Stimulated activated CD4-positive, alpha-beta T cell treated with anti-CD3 and anti-CD28 coated beads, TNF-alpha, amount 100 ng/mL, for 24 hours (primary cell): Measurements from ENCODE around the gene RBM26.
"Not testable (repeated sequence)": the region's sequence is repeated elsewhere in the genome, so short reads cannot be mapped to it uniquely, and the experiment has no call there.

ENCODE experiments used
- DNase-seq, 3 experiments: peaks; one replicate each; pipeline ENCODE4 v3.0.0-alpha.2; 2020; ENCODE audit warnings: low read depth in 3 of 3

The RBM26 gene

GRCh38 chr13:79281339-79281747 lies 124.7 kb downstream of the RBM26 start:
- no peak for DNase-seq

GRCh38 chr13:79279735-79280134 lies 126.3 kb downstream of the RBM26 start:
- DNase-seq = not testable (repeated sequence)

GRCh38 chr13:79273045-79273444 lies 133.0 kb downstream of the RBM26 start:
- no peak for DNase-seq

GRCh38 chr13:79271616-79272015 lies 134.4 kb downstream of the RBM26 start:
- DNase-seq = no peak

GRCh38 chr13:79270859-79271258 lies 135.2 kb downstream of the RBM26 start:
- no peak for DNase-seq
